ENCODE results near the gene TIMP3.

The TIMP3 gene

GRCh38 chr22:32800158-32800882 lies 1.2 kb upstream of the TIMP3 start:
- CTCF ChIA-PET = interaction anchor here (0.5 to 11.0 kb wide), 10 partner anchors 12 to 407 kb away, joined by 3 to 251 read pairs (median 4); no protein-coding TSS in a partner anchor
- H3K27ac ChIP-seq (ENCODE audit: extremely low read depth, low read depth, low read length) = no peak overlapping the region
- no peak overlapping the region for H3K4me3 ChIP-seq (ENCODE audit: low read depth, low read length)
- POLR2A ChIA-PET = no interaction called here
- no peak for TF ChIP-seq ZNF223 (tag by site-specific recombination; IDR thresholded peaks at IDR 0.05)
- TF ChIP-seq PRDM1 (tag by site-specific recombination; IDR thresholded peaks at IDR 0.05) = 0 out of 2 replicates have a peak, but pooled peaks have one; percentile 27
- no peaks in the 10 kb centered on the region for H3K9me3 ChIP-seq (ENCODE audit: control insufficient read depth, insufficient read depth, low read depth, low read length)
- H3K4me1 ChIP-seq (ENCODE audit: control insufficient read depth, insufficient read depth, low read length) = peaks cover 20% of the 10 kb centered on the region
- H3K36me3 ChIP-seq (ENCODE audit: control insufficient read depth in 2 of 2, insufficient read depth in 1 of 2, low read length in 2 of 2) = no peaks in the 10 kb centered on the region

GRCh38 chr22:32800994-32801536 lies 440 bp upstream of the TIMP3 start:
- Histone ChIP-seq H3K4me3 (ENCODE audit: low read depth, low read length) (peak overlapping the region; percentile 66), H3K4me1 (ENCODE audit: control insufficient read depth, insufficient read depth, low read length) (peaks cover 20% of the 10 kb centered on the region), H3K27ac (ENCODE audit: extremely low read depth, low read depth, low read length) (peak overlapping the region; percentile 42; the same call in 1 of the 2 replicates), H3K9me3 (ENCODE audit: control insufficient read depth, insufficient read depth, low read depth, low read length) (no peaks in the 10 kb centered on the region), H3K36me3 (ENCODE audit: control insufficient read depth in 2 of 2, insufficient read depth in 1 of 2, low read length in 2 of 2) (no peaks in the 10 kb centered on the region)
- ChIA-PET CTCF (interaction anchor here (0.6 to 11.0 kb wide), 5 partner anchors 16 to 273 kb away, joined by 3 to 251 read pairs (median 10); no protein-coding TSS in a partner anchor), POLR2A (interaction anchor here (0.5 to 1.6 kb wide), 13 partner anchors 10 to 326 kb away, joined by 3 to 10 read pairs (median 6); partner anchors contain the start of gene FBXO7)
- no peak for TF ChIP-seq ZBTB7A (tag by site-specific recombination; IDR thresholded peaks at IDR 0.05; ENCODE audit: low read depth)
- peak; percentile 53 for TF ChIP-seq KLF1 (tag by site-specific recombination; IDR thresholded peaks at IDR 0.05)
- peak; percentile 90 for TF ChIP-seq EGR2 (tag by site-specific recombination; IDR thresholded peaks at IDR 0.05; ENCODE audit: low read depth)
- TF ChIP-seq ZNF202 (tag by site-specific recombination; IDR thresholded peaks at IDR 0.05; ENCODE audit: borderline replicate concordance) = no peak
- TF ChIP-seq, protein P1, sequence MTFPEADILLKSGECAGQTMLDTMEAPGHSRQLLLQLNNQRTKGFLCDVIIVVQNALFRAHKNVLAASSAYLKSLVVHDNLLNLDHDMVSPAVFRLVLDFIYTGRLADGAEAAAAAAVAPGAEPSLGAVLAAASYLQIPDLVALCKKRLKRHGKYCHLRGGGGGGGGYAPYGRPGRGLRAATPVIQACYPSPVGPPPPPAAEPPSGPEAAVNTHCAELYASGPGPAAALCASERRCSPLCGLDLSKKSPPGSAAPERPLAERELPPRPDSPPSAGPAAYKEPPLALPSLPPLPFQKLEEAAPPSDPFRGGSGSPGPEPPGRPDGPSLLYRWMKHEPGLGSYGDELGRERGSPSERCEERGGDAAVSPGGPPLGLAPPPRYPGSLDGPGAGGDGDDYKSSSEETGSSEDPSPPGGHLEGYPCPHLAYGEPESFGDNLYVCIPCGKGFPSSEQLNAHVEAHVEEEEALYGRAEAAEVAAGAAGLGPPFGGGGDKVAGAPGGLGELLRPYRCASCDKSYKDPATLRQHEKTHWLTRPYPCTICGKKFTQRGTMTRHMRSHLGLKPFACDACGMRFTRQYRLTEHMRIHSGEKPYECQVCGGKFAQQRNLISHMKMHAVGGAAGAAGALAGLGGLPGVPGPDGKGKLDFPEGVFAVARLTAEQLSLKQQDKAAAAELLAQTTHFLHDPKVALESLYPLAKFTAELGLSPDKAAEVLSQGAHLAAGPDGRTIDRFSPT (tag by site-specific recombination; IDR thresholded peaks at IDR 0.05) = no peak
- TF ChIP-seq ZNF335 (tag by site-specific recombination; conservative IDR thresholded peaks at IDR 0.05) = peak; percentile 73
- peak; percentile 71 for TF ChIP-seq ZNF596 (tag by site-specific recombination; IDR thresholded peaks at IDR 0.05)
- TF ChIP-seq SP7 (tag by site-specific recombination; IDR thresholded peaks at IDR 0.05) = peak; percentile 38
- 0 out of 2 replicates have a peak, but pooled peaks have one; percentile 23 for TF ChIP-seq KLF16 (tag by site-specific recombination; IDR thresholded peaks at IDR 0.05)
- peak; percentile 69 for TF ChIP-seq SCRT2 (tag by site-specific recombination; IDR thresholded peaks at IDR 0.05)
- 0 out of 2 replicates have a peak, but pooled peaks have one; percentile 12 for TF ChIP-seq ZNF398 (tag by site-specific recombination; IDR thresholded peaks at IDR 0.05)
- TF ChIP-seq PRDM1 (tag by site-specific recombination; IDR thresholded peaks at IDR 0.05) = peak; percentile 81
- TF ChIP-seq SP2 (tag by site-specific recombination; IDR thresholded peaks at IDR 0.05) = no peak
- peak; percentile 94 for TF ChIP-seq ZFHX2 (tag by site-specific recombination; conservative IDR thresholded peaks at IDR 0.05)

DNA sequence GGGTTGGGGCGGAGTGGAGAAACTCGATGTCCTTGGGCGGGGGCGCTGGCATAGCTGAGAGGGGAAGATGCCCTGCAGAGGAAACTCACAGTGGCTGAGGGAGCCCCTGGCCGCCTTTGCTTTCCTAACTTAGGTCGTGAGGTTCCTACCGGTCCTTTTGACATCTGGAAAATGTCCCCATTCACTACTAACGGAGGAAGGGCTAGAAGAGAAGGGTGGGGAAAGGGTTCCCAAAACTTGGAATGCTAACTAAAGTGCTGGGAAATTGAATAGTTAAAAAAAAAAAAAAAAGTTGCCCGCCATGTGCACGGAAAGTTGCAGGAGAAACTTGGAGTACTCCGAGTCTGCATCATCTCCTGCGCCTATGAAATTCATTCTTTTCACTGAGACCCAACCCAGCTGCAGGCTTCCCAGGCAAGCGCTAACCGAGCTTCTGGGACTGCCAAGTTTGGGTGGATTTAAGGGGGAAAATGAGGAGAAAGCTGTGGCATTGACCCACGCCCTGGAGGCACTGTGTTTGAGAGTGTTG lies 796 bp downstream of the TIMP3 start:
- no peaks in the 10 kb centered on the region for H3K9me3 ChIP-seq (ENCODE audit: control insufficient read depth, insufficient read depth, low read depth, low read length)
- peak overlapping the region; percentile 65; the same call in 1 of the 2 replicates for H3K27ac ChIP-seq (ENCODE audit: extremely low read depth, low read depth, low read length)
- H3K36me3 ChIP-seq (ENCODE audit: control insufficient read depth in 2 of 2, insufficient read depth in 1 of 2, low read length in 2 of 2) = no peaks in the 10 kb centered on the region
- H3K4me1 ChIP-seq (ENCODE audit: control insufficient read depth, insufficient read depth, low read length) = peaks cover 18% of the 10 kb centered on the region
- peak overlapping the region; percentile 66 for H3K4me3 ChIP-seq (ENCODE audit: low read depth, low read length)
- POLR2A ChIA-PET = interaction anchor here (0.7 to 1.6 kb wide), 14 partner anchors 9 to 327 kb away, joined by 3 to 10 read pairs (median 6); partner anchors contain the start of gene FBXO7
- CTCF ChIA-PET = interaction anchor here (0.6 to 11.0 kb wide), 10 partner anchors 8 to 644 kb away, joined by 3 to 238 read pairs (median 3); no protein-coding TSS in a partner anchor
- no peak for TF ChIP-seq ZNF132 (tag by site-specific recombination; IDR thresholded peaks at IDR 0.05; ENCODE audit: borderline replicate concordance)
- TF ChIP-seq ZSCAN23 (tag by site-specific recombination; IDR thresholded peaks at IDR 0.05) = no peak
- peak; percentile 85; the same call in 1 of the 2 replicates for TF ChIP-seq PRDM1 (tag by site-specific recombination; IDR thresholded peaks at IDR 0.05)
- no peak for TF ChIP-seq ZNF624 (tag by site-specific recombination; IDR thresholded peaks at IDR 0.05)
- TF ChIP-seq, protein P2, sequence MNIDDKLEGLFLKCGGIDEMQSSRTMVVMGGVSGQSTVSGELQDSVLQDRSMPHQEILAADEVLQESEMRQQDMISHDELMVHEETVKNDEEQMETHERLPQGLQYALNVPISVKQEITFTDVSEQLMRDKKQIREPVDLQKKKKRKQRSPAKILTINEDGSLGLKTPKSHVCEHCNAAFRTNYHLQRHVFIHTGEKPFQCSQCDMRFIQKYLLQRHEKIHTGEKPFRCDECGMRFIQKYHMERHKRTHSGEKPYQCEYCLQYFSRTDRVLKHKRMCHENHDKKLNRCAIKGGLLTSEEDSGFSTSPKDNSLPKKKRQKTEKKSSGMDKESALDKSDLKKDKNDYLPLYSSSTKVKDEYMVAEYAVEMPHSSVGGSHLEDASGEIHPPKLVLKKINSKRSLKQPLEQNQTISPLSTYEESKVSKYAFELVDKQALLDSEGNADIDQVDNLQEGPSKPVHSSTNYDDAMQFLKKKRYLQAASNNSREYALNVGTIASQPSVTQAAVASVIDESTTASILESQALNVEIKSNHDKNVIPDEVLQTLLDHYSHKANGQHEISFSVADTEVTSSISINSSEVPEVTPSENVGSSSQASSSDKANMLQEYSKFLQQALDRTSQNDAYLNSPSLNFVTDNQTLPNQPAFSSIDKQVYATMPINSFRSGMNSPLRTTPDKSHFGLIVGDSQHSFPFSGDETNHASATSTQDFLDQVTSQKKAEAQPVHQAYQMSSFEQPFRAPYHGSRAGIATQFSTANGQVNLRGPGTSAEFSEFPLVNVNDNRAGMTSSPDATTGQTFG (tag by site-specific recombination; IDR thresholded peaks at IDR 0.05; ENCODE audit: borderline replicate concordance) = no peak
- TF ChIP-seq KLF1 (tag by site-specific recombination; IDR thresholded peaks at IDR 0.05) = peak; percentile 33; the same call in 1 of the 2 replicates
- TF ChIP-seq, protein P3, sequence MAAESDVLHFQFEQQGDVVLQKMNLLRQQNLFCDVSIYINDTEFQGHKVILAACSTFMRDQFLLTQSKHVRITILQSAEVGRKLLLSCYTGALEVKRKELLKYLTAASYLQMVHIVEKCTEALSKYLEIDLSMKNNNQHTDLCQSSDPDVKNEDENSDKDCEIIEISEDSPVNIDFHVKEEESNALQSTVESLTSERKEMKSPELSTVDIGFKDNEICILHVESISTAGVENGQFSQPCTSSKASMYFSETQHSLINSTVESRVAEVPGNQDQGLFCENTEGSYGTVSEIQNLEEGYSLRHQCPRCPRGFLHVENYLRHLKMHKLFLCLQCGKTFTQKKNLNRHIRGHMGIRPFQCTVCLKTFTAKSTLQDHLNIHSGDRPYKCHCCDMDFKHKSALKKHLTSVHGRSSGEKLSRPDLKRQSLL (tag by site-specific recombination; IDR thresholded peaks at IDR 0.05) = no peak
- TF ChIP-seq FEZF1 (tag by site-specific recombination; IDR thresholded peaks at IDR 0.05) = no peak

Measured in HEK293 (cell line).